RWPE1 (cell line): ENCODE results near the gene RAB3C.
A peak's percentile ranks its signal among the peaks of the same experiment; 100 is the strongest.

Source experiments
- CTCF ChIA-PET: fragments of 350-600 bp; sonication (Branson Sonifier 250); formaldehyde crosslinking; extraction: SDS; loops from one replicate; lab custom pipeline; 2021; lab: Yijun Ruan, JAX
- POLR2A ChIA-PET: fragments of 400-600 bp; formaldehyde crosslinking; extraction: SDS; loops from one replicate; lab custom pipeline; 2020; ENCODE audit warnings: antibody characterized with exemption; ENCODE audit not compliant: low non-redundant PET; lab: Yijun Ruan, JAX
- DNase-seq: peaks from one replicate; pipeline ENCODE4 v3.0.0; 2012; ENCODE audit warnings: low spot score
- H3K27ac ChIP-seq: fragments of 450-650 bp; 2 replicates; pipeline ENCODE4 v1.5.1; 2017
- TF ChIP-seq, protein P1 (sequence below): fragments of 450-650 bp; conservative IDR thresholded peaks from 2 replicates; pipeline ENCODE4 v1.5.1; 2017; ENCODE audit warnings: low read depth, mild to moderate bottlenecking

The RAB3C gene

DNA sequence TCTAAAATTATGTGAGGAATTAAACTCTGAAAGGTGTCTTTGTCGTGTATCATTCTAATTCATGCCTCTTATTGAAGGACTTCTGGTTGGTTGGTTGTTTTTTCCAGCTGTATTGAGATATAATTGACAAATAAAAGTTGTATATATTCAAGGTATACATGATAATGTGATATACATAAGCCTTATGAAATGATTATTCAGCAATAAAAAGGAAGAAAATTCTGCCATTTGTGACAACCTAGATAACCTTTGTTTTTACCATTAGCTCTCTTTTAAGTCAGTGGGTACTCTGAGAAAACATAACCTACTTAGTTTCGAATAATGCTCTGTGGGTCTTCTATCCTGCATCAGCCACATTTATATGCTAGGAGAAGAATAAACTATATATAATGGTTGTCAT is 89.6 kb downstream of the RAB3C start:
- TF ChIP-seq, protein P1, sequence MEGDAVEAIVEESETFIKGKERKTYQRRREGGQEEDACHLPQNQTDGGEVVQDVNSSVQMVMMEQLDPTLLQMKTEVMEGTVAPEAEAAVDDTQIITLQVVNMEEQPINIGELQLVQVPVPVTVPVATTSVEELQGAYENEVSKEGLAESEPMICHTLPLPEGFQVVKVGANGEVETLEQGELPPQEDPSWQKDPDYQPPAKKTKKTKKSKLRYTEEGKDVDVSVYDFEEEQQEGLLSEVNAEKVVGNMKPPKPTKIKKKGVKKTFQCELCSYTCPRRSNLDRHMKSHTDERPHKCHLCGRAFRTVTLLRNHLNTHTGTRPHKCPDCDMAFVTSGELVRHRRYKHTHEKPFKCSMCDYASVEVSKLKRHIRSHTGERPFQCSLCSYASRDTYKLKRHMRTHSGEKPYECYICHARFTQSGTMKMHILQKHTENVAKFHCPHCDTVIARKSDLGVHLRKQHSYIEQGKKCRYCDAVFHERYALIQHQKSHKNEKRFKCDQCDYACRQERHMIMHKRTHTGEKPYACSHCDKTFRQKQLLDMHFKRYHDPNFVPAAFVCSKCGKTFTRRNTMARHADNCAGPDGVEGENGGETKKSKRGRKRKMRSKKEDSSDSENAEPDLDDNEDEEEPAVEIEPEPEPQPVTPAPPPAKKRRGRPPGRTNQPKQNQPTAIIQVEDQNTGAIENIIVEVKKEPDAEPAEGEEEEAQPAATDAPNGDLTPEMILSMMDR = no peak
- no peak for DNase-seq
- POLR2A ChIA-PET = no interaction called here
- CTCF ChIA-PET = interaction anchor here (0.6 kb wide), 1 partner anchor 1718 kb away, joined by 3 read pairs; no protein-coding TSS in a partner anchor
- H3K27ac ChIP-seq = no peak overlapping the region

DNA sequence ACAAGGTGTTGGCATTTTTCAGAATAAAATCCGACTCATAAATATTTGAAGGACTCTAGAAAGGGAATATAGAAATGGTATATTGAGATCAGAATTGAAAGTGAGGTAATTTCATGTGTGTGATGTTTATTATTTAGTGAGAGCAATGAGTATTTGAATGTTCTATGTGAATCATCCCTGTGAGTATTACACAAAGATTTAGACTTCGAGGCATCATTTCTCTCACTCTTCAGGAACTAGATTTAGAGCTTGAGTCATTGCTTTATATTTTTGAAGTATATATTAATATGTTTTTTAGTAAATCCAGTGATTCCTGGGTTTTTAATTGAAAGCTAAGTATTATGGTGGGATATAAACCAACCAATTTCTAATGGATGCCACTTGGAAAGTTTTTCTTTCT is 91.2 kb downstream of the RAB3C start:
- no peak overlapping the region for H3K27ac ChIP-seq
- POLR2A ChIA-PET = no interaction called here
- TF ChIP-seq, protein P1 = no peak
- CTCF ChIA-PET = interaction anchor here (0.7 kb wide), 1 partner anchor 757 kb away, joined by 3 read pairs; no protein-coding TSS in a partner anchor
- DNase-seq = no peak

GRCh38 chr5:58674711-58675110 is 91.8 kb downstream of the RAB3C start:
- TF ChIP-seq, protein P1 = no peak
- ChIA-PET CTCF (interaction anchor here (0.7 kb wide), 1 partner anchor 756 kb away, joined by 3 read pairs; no protein-coding TSS in a partner anchor), POLR2A (no interaction called here)
- H3K27ac ChIP-seq = no peak overlapping the region
- DNase-seq = peak; percentile 7

GRCh38 chr5:58675341-58675740 is 92.5 kb downstream of the RAB3C start:
- no peak overlapping the region for H3K27ac ChIP-seq
- TF ChIP-seq, protein P1 = no peak
- DNase-seq = no peak
- ChIA-PET CTCF (no interaction called here), POLR2A (no interaction called here)

DNA sequence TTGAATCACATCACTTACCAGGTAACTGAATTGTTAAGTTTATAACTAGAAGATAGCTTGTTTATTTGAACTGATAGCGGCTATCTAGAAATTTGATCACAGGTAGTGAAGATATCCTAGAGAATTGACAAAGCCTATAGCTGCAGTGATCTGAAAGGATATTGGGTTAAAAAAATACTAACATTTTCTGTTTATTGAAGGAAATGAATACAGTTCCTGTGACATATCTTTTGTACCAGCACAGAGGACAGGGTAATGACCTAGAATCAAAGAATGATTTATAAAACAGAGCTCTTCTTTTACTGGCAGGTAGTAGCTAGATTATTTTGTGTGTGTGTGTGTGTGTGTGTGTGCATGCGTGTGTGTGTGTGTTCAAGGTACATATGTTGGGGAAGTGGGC is 94.8 kb downstream of the RAB3C start:
- DNase-seq = no peak
- POLR2A ChIA-PET = no interaction called here
- H3K27ac ChIP-seq = no peak overlapping the region
- CTCF ChIA-PET = interaction anchor here (0.5 to 0.7 kb wide), 2 partner anchors 25 to 1515 kb away, joined by 3 to 5 read pairs; no protein-coding TSS in a partner anchor
- TF ChIP-seq, protein P1 = no peak

- ChIA-PET CTCF (interaction anchor here (0.7 kb wide), 1 partner anchor 17 kb away, joined by 3 read pairs; no protein-coding TSS in a partner anchor), POLR2A (no interaction called here)
- DNase-seq = no peak
Observed at GRCh38 chr5:58680503-58680902, 97.6 kb downstream of the RAB3C start.

More at GRCh38 chr5:58680503-58680902, 97.6 kb downstream of the RAB3C start:
- H3K27ac ChIP-seq = no peak overlapping the region
- TF ChIP-seq, protein P1 = no peak
